Kidney glomerular epithelial cell (primary cell): Measurements from ENCODE around the gene UCN2.

Source experiments
- DNase-seq: peaks from one replicate; lab custom pipeline; 2025; lab: John Stamatoyannopoulos, UW

The UCN2 gene, protein sequence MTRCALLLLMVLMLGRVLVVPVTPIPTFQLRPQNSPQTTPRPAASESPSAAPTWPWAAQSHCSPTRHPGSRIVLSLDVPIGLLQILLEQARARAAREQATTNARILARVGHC

DNA sequence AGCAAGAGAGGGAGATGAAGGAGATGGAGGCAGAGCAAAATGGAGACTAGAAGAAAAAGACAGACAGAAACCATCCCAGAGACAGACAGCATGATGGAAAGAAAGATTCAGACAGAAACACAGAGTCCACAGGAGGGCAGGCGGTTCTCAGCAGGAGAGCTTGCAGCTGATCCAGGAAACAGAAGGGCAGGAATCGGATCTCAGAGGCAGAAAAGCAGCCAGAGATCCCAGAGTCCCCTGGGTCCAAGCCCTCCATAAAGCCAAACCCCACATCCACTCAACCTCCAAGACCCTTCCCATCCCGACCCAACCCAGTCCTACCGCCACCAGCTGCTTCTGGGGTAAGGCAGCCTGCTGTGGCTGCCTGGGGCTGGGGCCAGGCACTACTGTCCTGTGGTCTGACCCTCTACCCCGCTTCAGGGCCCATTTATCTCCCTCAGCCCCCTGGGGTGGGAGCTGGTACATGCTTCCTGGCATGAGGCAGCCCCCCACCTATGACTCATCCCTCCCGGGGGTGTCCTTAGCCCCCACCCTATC is at the start of gene UCN2:
Gene UCN2, minus strand, starts transcription at position 400 of the 537 bp plus-strand sequence. CDS start 657 bp downstream, outside the sequence.
- no peak for DNase-seq

DNA sequence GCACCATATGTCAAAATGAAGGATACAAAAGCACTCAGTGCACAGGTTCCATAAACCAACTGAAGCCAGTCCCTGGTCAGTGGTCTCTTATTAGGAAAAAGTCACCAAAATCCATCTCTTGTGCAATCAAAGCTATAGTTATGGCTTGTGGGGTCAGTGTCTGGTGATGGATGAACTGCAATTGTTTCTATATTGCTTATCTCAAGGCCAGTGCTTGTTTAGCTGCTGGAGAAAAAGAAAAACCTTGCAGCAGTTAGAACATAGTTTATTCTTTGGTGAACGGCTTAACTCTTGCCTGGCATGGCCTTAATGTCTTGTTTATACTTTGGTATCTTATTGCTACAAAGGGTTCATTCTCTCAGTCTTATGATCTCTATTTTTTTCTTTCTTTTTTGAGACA is 48.7 kb upstream of the UCN2 start:
- no peak for DNase-seq

GRCh38 chr3:48609088-48610005 is 45.8 kb upstream of the UCN2 start, which contains the start of gene UQCRC1:
Gene UQCRC1, minus strand, starts transcription at chr3:48609646. Its CDS starts 26 bp downstream, at chr3:48609620.
- DNase-seq: peak; percentile 80

DNA sequence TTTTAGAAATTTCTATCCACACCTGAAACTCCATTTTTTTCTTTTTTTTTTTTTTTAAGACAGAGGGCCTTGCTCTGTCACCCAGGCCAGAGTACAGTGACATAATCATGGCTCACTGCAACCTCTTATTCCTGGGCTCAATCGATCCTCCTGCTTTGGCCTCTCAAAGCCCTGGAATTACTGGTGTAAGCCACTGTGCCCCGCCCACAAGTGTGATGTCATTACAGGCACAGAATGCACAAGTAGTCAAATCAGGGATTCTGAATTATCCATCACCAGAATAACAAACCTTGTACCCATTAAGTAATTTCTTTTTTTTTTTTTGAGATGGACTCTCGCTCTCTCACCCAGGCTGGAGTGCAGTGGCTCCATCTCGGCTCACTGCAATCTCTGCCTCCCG is 43.9 kb upstream of the UCN2 start:
- DNase-seq: no peak

DNA sequence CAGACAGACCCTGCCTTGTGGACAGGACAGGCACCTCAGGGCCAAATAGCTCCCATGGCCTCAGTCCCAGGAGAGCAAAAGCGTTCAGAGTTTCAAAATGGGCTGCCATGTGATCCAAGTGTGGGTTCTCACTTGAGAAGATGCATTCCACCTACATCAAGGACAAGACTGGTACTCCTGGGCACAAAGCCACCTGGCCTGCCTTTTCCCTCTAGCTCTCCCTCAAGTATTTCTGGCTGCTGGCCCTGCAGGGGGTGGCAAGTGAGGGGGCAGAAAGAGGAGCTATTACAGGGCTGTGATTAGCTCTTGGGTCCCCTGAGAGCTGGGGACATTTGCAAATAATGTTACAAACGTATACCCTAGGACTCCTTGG is 38.0 kb upstream of the UCN2 start:
- DNase-seq: no peak

DNA sequence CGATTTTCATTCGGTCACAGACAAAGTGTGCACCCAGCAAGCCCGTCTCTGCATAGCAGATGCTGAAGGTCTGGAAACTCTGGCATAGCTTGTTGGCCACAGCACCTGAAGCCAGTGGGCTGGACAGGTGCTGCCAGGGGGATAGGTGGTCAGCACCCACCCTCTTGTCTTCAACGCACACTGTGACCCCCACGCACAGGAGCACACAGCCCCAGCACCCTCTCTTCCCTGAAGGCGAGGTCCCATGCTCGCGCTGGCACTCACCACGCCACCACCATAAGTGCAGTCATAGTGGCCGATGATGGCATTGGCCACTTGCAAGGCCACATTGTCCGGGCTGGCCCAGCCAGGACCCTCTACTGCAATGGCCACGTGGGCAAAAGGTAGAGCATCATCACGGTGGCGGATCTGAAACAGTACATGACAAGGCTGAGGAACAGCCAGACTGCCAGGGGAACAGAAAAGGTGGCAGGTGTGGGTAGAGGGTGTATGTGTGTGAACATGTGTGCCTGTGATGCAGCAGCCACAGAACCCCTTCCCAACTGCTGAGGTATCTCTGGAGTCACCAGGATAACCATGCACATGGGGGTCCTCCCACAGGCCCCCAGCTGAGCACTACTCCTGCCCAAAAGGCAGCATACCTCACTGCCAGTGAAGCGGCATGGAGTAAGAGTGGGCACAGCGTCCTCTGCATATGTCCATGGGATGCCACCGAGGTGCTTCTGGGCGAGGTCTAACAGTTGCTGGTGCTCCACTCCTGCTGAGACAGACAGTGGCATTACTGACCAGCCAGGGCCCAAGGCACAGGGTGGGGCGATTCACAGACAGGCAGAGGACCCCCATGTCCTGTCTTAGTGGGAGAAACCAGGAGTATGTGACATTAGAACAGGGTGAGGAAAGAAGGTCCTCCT is 37.4 kb upstream of the UCN2 start:
- DNase-seq: no peak

DNA sequence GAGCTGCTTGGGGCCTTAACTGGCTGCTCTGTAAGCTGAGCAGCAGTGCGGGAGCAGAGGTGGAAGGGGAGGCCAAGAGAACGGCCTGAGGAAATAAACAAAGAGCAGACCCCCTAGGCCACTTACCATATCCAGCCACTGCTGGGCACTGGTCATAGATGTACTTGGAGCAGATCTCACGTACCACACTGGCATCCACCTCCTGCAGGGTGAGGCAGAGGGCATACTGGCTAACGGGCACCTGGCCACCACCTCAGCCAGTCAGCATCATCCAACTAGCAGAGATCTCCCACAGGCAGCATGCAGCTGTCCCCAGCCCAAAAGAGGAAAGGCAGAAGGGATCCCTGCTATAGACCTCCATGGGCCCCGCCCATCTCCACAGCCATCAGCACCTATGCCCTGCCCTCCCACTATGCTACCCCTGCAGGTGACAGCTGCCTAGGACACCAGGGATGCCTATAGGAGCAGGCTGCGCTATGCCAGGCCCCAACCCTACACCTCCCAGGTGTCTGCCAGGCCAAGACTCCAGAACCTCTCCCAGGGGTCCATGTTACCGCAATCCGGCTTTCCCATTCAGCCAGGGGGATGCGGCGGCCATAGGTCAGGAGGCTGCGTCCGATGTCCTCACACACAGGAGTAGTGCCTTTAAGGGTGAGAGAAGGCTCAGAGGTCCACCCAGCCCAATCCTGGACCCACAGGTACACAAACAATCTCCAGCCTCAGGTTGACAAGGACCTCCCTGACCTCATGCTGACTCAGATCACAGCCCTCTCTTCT is 36.1 kb upstream of the UCN2 start:
- DNase-seq: no peak

DNA sequence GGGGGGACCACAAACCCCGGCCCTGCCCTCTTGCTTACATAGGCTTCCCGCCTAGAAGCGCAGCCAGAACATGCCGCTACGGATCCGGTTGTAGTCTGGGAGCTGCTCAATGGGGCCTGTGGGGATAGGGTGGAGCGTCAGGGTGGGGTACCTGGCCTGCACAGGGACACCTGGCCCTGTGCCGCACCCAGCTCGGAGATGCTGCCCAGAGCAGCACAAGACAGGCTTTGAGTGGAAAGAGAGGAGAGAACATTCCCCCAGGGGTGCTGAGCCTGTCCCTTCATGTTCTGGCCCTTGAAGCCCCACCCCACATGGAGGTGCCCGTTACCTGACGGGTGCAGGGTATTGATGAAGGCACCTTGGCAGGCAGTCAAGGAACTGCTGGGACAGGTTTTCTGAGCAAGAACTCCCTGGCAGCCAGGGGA is 35.5 kb upstream of the UCN2 start:
- no peak for DNase-seq

DNA sequence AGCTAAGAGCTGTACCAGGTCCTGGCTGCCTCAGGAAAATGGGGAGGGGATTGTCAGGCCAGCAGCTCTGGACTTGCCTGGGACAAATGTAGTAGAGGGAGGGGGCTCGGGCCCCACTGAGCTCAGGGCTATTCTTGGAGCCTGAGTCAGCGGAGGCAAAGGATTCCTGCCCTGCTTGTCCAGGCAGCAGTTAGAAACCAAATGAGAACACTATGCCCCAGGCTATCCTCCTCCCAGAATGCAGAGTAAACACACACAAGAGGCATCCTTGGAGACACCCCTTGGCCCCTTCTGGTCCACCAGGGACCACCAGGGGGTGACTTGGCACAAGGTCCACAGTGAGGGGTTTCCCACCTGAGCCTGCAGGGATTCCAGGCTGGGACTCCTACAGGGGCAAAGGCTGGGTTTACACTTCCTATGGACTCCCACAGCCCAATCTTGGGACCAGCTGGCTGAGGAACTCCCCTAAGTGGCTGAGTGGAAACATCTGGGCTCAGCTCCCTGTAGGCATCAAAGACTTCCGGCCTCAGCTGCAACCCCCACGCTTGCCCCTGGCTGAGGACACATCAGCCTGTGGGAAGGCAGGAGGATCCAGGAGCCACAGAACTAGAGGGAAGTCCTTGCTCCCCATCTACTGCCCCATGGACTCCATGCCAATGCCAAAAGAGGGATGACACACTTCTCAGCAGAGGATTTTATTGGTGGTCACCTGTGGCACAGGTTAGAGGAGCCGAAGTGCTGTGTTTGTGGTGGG is 34.9 kb upstream of the UCN2 start:
- DNase-seq: peak; percentile 21

DNA sequence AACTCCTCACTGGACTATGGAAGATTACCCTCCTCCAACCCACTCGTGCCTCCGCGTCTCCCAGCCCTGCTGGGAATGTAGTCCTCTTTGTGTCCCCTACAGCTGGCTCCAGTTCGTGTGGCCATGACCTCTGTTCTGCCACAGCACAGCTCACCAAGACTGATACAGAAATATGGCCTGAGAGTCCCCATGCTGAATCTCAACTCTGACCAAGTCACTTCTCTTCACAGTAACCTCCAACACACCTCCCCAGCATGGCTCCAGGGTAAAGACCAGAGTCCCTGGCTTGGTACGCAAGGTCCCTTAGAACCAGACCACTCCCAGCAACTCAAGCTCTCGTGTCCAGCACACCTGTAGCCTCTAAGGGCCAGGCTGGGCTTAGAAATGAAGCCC is 33.8 kb upstream of the UCN2 start:
- no peak for DNase-seq

- no peak for DNase-seq
These were observed 33.3 kb upstream of the UCN2 start for GRCh38 chr3:48596676-48597407.

GRCh38 chr3:48596157-48596556 is 32.6 kb upstream of the UCN2 start:
- DNase-seq: no peak

DNA sequence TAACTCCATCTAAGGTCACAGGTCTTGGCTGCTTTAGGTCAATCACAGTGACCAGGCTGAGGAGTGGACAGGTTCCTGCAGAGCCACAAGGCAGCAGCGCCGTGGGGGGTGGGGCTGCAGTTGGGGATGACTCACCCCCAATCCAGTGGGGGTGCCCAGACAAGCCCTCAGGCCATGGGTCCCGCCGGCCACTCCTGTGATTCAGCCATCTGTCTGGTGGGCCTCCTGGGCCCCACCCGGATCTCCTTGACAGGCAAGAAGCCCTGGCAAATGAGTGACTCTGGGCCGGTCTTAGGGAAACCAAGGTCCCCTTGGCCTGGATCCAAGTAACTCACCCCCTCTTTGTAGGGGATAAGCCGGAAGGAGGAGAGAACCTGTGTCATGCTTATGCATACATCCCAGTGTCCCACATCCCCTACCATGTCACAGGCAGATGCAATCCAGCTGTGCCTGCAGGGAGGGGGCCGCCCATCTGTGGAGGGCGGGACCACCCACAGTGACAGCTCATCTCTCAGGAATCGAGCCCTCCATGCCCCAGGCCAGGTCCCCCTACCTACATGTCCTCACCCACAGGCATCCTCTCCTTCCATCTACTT is 32.0 kb upstream of the UCN2 start:
- DNase-seq: peak; percentile 96

- no peak for DNase-seq
These were observed 31.5 kb upstream of the UCN2 start, which contains the start of gene COL7A1 for GRCh38 chr3:48595075-48595525. Gene COL7A1, minus strand, starts transcription at chr3:48595329. Its CDS starts 170 bp downstream, at chr3:48595159.

DNA sequence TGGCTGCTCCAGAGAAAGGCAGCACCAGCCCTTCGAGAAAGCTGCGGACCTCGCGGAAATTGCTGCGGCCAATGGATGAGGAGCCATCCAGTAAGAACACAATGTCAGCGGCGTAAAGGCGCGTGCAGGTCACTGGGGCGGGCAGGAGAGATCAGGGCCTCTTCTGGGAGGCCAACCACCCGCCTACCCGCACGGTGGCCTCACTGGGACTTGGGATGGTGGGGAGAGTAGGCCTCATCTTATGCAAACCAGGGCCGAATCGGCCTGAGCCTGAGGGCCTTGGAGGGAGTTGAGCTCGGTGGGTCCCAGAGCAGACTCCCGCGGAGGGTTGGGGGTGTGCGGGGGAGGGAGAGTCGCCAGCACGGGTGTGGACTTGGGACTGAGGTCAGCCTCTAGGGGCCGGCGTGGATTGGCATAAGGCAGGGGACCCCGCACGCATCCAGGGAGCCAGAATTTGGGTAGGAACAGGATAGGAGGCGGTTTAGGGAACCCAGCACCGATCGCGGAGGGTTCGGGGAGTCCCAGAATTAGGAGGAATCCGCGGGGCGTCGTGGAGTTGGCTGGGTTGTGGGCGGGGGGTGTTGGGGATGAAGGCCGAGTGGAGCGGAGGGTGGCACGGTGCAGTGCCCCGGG is 31.0 kb upstream of the UCN2 start:
- DNase-seq: no peak

GRCh38 chr3:48593337-48593736 is 29.8 kb upstream of the UCN2 start:
- no peak for DNase-seq

DNA sequence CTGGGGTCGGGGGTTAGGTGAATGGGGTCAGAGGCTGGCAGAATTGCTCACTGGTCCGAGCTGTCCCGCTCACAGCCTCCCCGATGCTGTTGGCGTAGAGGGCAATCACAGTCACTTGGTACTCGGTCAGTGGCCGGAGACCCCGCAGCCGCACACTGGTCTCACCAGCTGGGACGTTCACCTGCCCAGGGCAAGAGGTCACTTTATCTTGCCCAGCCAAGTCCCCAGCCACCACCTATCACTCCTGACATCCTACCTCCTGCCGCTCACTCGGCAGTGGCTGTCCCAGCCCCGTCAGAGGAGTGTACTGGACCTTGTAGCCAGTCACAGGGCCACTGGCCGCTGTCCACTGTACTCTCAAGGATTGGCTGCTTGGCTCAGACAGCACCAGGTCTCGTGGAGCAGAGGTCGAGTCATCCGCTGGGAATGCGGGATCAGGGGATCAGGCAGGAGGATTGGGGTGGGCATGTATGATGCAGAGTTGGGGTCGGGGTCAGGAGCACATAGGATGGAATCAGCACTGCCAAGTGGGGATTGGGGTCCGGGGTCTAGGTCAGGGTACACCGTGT is 29.0 kb upstream of the UCN2 start:
- DNase-seq: no peak

- no peak for DNase-seq
These were observed 28.4 kb upstream of the UCN2 start for GRCh38 chr3:48591886-48592518.
